ENCODE measurements around the gene APOD. TPM values are rescaled to one million over a fixed set of nuclear protein-coding genes. Genes with fewer than 3 reads are reported as not detected.
A peak's percentile ranks its signal among the peaks of the same experiment; 100 is the strongest.

The APOD gene
- total RNA-seq, 4 donors from 2014 or later = 8.5 to 924 (median 281) TPM

- Histone ChIP-seq H3K4me3 (no peak overlapping the region), H3K36me3 (no peaks in the 10 kb centered on the region), H3K9me3 (no peaks in the 10 kb centered on the region), H3K27ac (no peak overlapping the region), H3K4me1 (no peaks in the 10 kb centered on the region), H3K27me3 (no peaks in the 10 kb centered on the region)
- TF ChIP-seq CTCF (IDR thresholded peaks at IDR 0.05) (no peak), POLR2A (IDR thresholded peaks at IDR 0.05) (no peak)
- DNase-seq = no peak
- intact Hi-C loops (cut with DNase I; ENCODE audit: low total_unique reads) = no loop called here
Observed at GRCh38 chr3:195587824-195588223, 4.1 kb upstream of the APOD start.

- Histone ChIP-seq H3K4me3 (no peak overlapping the region), H3K9me3 (no peaks in the 10 kb centered on the region), H3K27ac (no peak overlapping the region), H3K27me3 (no peaks in the 10 kb centered on the region), H3K4me1 (no peaks in the 10 kb centered on the region), H3K36me3 (no peaks in the 10 kb centered on the region)
- no peak for DNase-seq
- no peak for TF ChIP-seq POLR2A (IDR thresholded peaks at IDR 0.05)
- intact Hi-C loops (cut with DNase I; ENCODE audit: low total_unique reads) = no loop called here
Observed at GRCh38 chr3:195587406-195587805, 3.7 kb upstream of the APOD start.

- Histone ChIP-seq H3K36me3 (no peaks in the 10 kb centered on the region), H3K27me3 (no peaks in the 10 kb centered on the region), H3K4me1 (no peaks in the 10 kb centered on the region), H3K4me3 (peak overlapping the region in 1 of 2 donors; percentile 26), H3K9me3 (no peaks in the 10 kb centered on the region), H3K27ac (peak overlapping the region; percentile 68 to 71)
- TF ChIP-seq CTCF (IDR thresholded peaks at IDR 0.05) (no peak), POLR2A (IDR thresholded peaks at IDR 0.05) (no peak)
- intact Hi-C loops (cut with DNase I; ENCODE audit: low total_unique reads) = no loop called here
- no peak for DNase-seq
Observed at GRCh38 chr3:195584543-195584870, 767 bp upstream of the APOD start.

- intact Hi-C loops (cut with DNase I; ENCODE audit: low total_unique reads) = no loop called here
- Histone ChIP-seq H3K27ac (peak overlapping the region; percentile 19 to 51), H3K4me1 (no peaks in the 10 kb centered on the region), H3K4me3 (peak overlapping the region in 1 of 2 donors; percentile 26), H3K36me3 (no peaks in the 10 kb centered on the region), H3K9me3 (no peaks in the 10 kb centered on the region), H3K27me3 (no peaks in the 10 kb centered on the region)
- no peak for DNase-seq
- TF ChIP-seq POLR2A (IDR thresholded peaks at IDR 0.05) = no peak
Observed at GRCh38 chr3:195582947-195583346, 793 bp downstream of the APOD start.

- peak overlapping the region; percentile 12 to 15 for H3K27ac ChIP-seq
- no peak for DNase-seq
Observed at GRCh38 chr3:195580744-195581443, 2.8 kb downstream of the APOD start.

GRCh38 chr3:195579281-195579680 lies 4.5 kb downstream of the APOD start:
- Histone ChIP-seq H3K4me3 (no peak overlapping the region), H3K36me3 (no peaks in the 10 kb centered on the region), H3K27ac (no peak overlapping the region), H3K4me1 (no peaks in the 10 kb centered on the region), H3K9me3 (no peaks in the 10 kb centered on the region), H3K27me3 (no peaks in the 10 kb centered on the region)
- intact Hi-C loops (cut with DNase I; ENCODE audit: low total_unique reads) = no loop called here
- DNase-seq = no peak
- TF ChIP-seq POLR2A (IDR thresholded peaks at IDR 0.05) = no peak
- no peak for TF ChIP-seq CTCF (IDR thresholded peaks at IDR 0.05)

More at GRCh38 chr3:195580744-195581443, 2.8 kb downstream of the APOD start:
- no peaks in the 10 kb centered on the region for H3K36me3 ChIP-seq
- H3K4me1 ChIP-seq = no peaks in the 10 kb centered on the region
- H3K9me3 ChIP-seq = no peaks in the 10 kb centered on the region
- TF ChIP-seq CTCF (IDR thresholded peaks at IDR 0.05) = no peak
- TF ChIP-seq POLR2A (IDR thresholded peaks at IDR 0.05) = no peak
- H3K27me3 ChIP-seq = no peaks in the 10 kb centered on the region
- intact Hi-C loops (cut with DNase I; ENCODE audit: low total_unique reads) = no loop called here
- peak overlapping the region in 1 of 2 donors; percentile 26 for H3K4me3 ChIP-seq
